ENCODE data around the gene RAD54L2.
"Not testable (repeated sequence)": the region's sequence is repeated elsewhere in the genome, so short reads cannot be mapped to it uniquely, and the experiment has no call there.

Gene RAD54L2

GRCh38 chr3:51539291-51539941, 897 bp downstream of the RAD54L2 start:
- H3K9ac ChIP-seq (ENCODE audit: low read length): peak overlapping the region; percentile 98
- peak overlapping the region; percentile 100 for H2AFZ ChIP-seq (ENCODE audit: low read depth, low read length, severe bottlenecking)
- TF ChIP-seq EZH2phosphoT487 (conservative IDR thresholded peaks at IDR 0.05; ENCODE audit: low read length) (no peak), CTCF (IDR thresholded peaks at IDR 0.05; ENCODE audit: insufficient read depth, low read length, poor library complexity, severe bottlenecking) (no peak)
- peak overlapping the region; percentile 86 for H3K4me2 ChIP-seq (ENCODE audit: low read depth, low read length, poor library complexity, severe bottlenecking)
- no peaks in the 10 kb centered on the region; the same call in 1 of the 2 replicates for H3F3A ChIP-seq (ENCODE audit: insufficient read depth)
- peak overlapping the region; percentile 22; the same call in 1 of the 2 replicates for H3K27ac ChIP-seq (ENCODE audit: low read depth, low read length)
- no peaks in the 10 kb centered on the region for H4K20me1 ChIP-seq (ENCODE audit: low read depth, low read length)
- H3K4me3 ChIP-seq (ENCODE audit: insufficient read depth, low read length, poor library complexity, severe bottlenecking): peak overlapping the region; percentile 86
- no peaks in the 10 kb centered on the region for H3K9me2 ChIP-seq (replicated peaks; ENCODE audit: insufficient read depth, low read length)
- peaks cover 45% of the 10 kb centered on the region for H3K79me2 ChIP-seq (ENCODE audit: insufficient read depth, low read length)
- no peaks in the 10 kb centered on the region for H3K27me3 ChIP-seq (ENCODE audit: low read length)
- H3K36me3 ChIP-seq (ENCODE audit: low read length): no peaks in the 10 kb centered on the region
- no peaks in the 10 kb centered on the region for H3K9me3 ChIP-seq (ENCODE audit: insufficient read depth, low read length)

- not testable (repeated sequence) for H3K36me3 ChIP-seq (ENCODE audit: low read length); H3K9ac ChIP-seq (ENCODE audit: low read length); H3K27me3 ChIP-seq (ENCODE audit: low read length); H3K4me2 ChIP-seq (ENCODE audit: low read depth, low read length, poor library complexity, severe bottlenecking); H2AFZ ChIP-seq (ENCODE audit: low read depth, low read length, severe bottlenecking); H3K9me3 ChIP-seq (ENCODE audit: insufficient read depth, low read length); H3K4me3 ChIP-seq (ENCODE audit: insufficient read depth, low read length, poor library complexity, severe bottlenecking); H3K27ac ChIP-seq (ENCODE audit: low read depth, low read length); H4K20me1 ChIP-seq (ENCODE audit: low read depth, low read length); H3K9me2 ChIP-seq (replicated peaks; ENCODE audit: insufficient read depth, low read length); H3F3A ChIP-seq (ENCODE audit: insufficient read depth)
- H3K79me2 ChIP-seq (ENCODE audit: insufficient read depth, low read length): peaks cover 45% of the 10 kb centered on the region
Observed at GRCh38 chr3:51542596-51542995, 4.1 kb downstream of the RAD54L2 start.

GRCh38 chr3:51544011-51544775, 5.7 kb downstream of the RAD54L2 start:
- Histone ChIP-seq H3K79me2 (ENCODE audit: insufficient read depth, low read length) (peaks cover 33% of the 10 kb centered on the region), H4K20me1 (ENCODE audit: low read depth, low read length) (no peaks in the 10 kb centered on the region), H3K9me3 (ENCODE audit: insufficient read depth, low read length) (no peaks in the 10 kb centered on the region), H3K9me2 (replicated peaks; ENCODE audit: insufficient read depth, low read length) (no peaks in the 10 kb centered on the region), H2AFZ (ENCODE audit: low read depth, low read length, severe bottlenecking) (no peak overlapping the region), H3F3A (ENCODE audit: insufficient read depth) (no peaks in the 10 kb centered on the region; the same call in 1 of the 2 replicates), H3K36me3 (ENCODE audit: low read length) (no peaks in the 10 kb centered on the region), H3K4me2 (ENCODE audit: low read depth, low read length, poor library complexity, severe bottlenecking) (no peak overlapping the region), H3K27ac (ENCODE audit: low read depth, low read length) (no peak overlapping the region), H3K9ac (ENCODE audit: low read length) (no peak overlapping the region), H3K4me3 (ENCODE audit: insufficient read depth, low read length, poor library complexity, severe bottlenecking) (no peak overlapping the region), H3K27me3 (ENCODE audit: low read length) (no peaks in the 10 kb centered on the region)
- no peak for TF ChIP-seq EZH2phosphoT487 (conservative IDR thresholded peaks at IDR 0.05; ENCODE audit: low read length)
- TF ChIP-seq CTCF (IDR thresholded peaks at IDR 0.05; ENCODE audit: insufficient read depth, low read length, poor library complexity, severe bottlenecking): no peak

- TF ChIP-seq CTCF (IDR thresholded peaks at IDR 0.05; ENCODE audit: insufficient read depth, low read length, poor library complexity, severe bottlenecking): no peak
- no peak for TF ChIP-seq EZH2phosphoT487 (conservative IDR thresholded peaks at IDR 0.05; ENCODE audit: low read length)
- no peaks in the 10 kb centered on the region for H4K20me1 ChIP-seq (ENCODE audit: low read depth, low read length)
- no peak overlapping the region for H3K9ac ChIP-seq (ENCODE audit: low read length)
Observed at GRCh38 chr3:51547274-51547673, 8.8 kb downstream of the RAD54L2 start.

More at GRCh38 chr3:51547274-51547673, 8.8 kb downstream of the RAD54L2 start:
- Histone ChIP-seq H3K9me2 (replicated peaks; ENCODE audit: insufficient read depth, low read length) (no peaks in the 10 kb centered on the region), H2AFZ (ENCODE audit: low read depth, low read length, severe bottlenecking) (no peak overlapping the region), H3K4me3 (ENCODE audit: insufficient read depth, low read length, poor library complexity, severe bottlenecking) (no peak overlapping the region), H3F3A (ENCODE audit: insufficient read depth) (no peaks in the 10 kb centered on the region), H3K4me2 (ENCODE audit: low read depth, low read length, poor library complexity, severe bottlenecking) (no peak overlapping the region), H3K9me3 (ENCODE audit: insufficient read depth, low read length) (no peaks in the 10 kb centered on the region), H3K79me2 (ENCODE audit: insufficient read depth, low read length) (peaks cover 5% of the 10 kb centered on the region; the same call in 1 of the 2 replicates), H3K27ac (ENCODE audit: low read depth, low read length) (no peak overlapping the region), H3K27me3 (ENCODE audit: low read length) (no peaks in the 10 kb centered on the region), H3K36me3 (ENCODE audit: low read length) (no peaks in the 10 kb centered on the region)

All from SU-DHL-6 (cell line).